Thymus (tissue), 11 donors: ENCODE results near the gene ST6GAL1. TPM values are rescaled to one million over a fixed set of nuclear protein-coding genes. Genes with fewer than 3 reads are reported as not detected.
A peak's percentile ranks its signal among the peaks of the same experiment; 100 is the strongest.

Source experiments
- DNase-seq, 9 donors: peaks; one replicate each; pipeline ENCODE4 v3.0.0-alpha.2; 2013; ENCODE audit warnings: low spot score in 9 of 9, low read depth in 6 of 9, missing footprints in 1 of 9
- H3K27ac ChIP-seq, 2 donors: one replicate each; pipeline ENCODE4 v1.5.1; 2013; ENCODE audit warnings: control low read depth in 1 of 2, low read depth in 1 of 2, low read length in 1 of 2, mild to moderate bottlenecking in 1 of 2, moderate library complexity in 1 of 2
- H3K27me3 ChIP-seq, 2 donors: one replicate each; pipeline ENCODE4 v1.5.1; 2013; ENCODE audit warnings: low read length in 1 of 2; ENCODE audit not compliant: control insufficient read depth in 2 of 2, insufficient read depth in 1 of 2
- H3K36me3 ChIP-seq, 2 donors: one replicate each; pipeline ENCODE4 v1.5.1; 2013; ENCODE audit warnings: low read length in 1 of 2, mild to moderate bottlenecking in 1 of 2, moderate library complexity in 1 of 2; ENCODE audit not compliant: control insufficient read depth in 2 of 2, insufficient read depth in 2 of 2
- H3K4me1 ChIP-seq, 2 donors: one replicate each; pipeline ENCODE4 v1.5.1; 2013; ENCODE audit warnings: low read length in 2 of 2; ENCODE audit not compliant: control insufficient read depth in 2 of 2, insufficient read depth in 2 of 2
- H3K4me3 ChIP-seq, 2 donors: one replicate each; pipeline ENCODE4 v1.5.1; 2013; ENCODE audit warnings: low read length in 2 of 2, control low read depth in 1 of 2, mild to moderate bottlenecking in 1 of 2
- H3K9me3 ChIP-seq, 2 donors: one replicate each; pipeline ENCODE4 v1.5.1; 2013; ENCODE audit warnings: low read length in 1 of 2, mild to moderate bottlenecking in 1 of 2; ENCODE audit not compliant: control insufficient read depth in 2 of 2, insufficient read depth in 1 of 2
- WGBS: extraction: QIAGEN DNeasy Blood & Tissue Kit; methylation state at CpG from one replicate; pipeline ENCODE4 v1.1.7; 2013; 5-methylcytosine and 5-hydroxymethylcytosine counted together
- polyA plus RNA-seq: library from polyadenylated mRNA; stranded (reverse); fragments of 200-250 nt; gene quantifications from one replicate; pipeline ENCODE4 v1.2.3, GENCODE V29; 2013
- total RNA-seq: library from RNA; stranded (reverse); fragments of 120-200 nt; gene quantifications from one replicate; pipeline ENCODE4 v1.2.4, GENCODE V29; 2013
- donor health status: healthy.

ST6GAL1 gene
- total and polyA plus RNA-seq, 2 donors = 37.6 to 39.2 TPM

DNA sequence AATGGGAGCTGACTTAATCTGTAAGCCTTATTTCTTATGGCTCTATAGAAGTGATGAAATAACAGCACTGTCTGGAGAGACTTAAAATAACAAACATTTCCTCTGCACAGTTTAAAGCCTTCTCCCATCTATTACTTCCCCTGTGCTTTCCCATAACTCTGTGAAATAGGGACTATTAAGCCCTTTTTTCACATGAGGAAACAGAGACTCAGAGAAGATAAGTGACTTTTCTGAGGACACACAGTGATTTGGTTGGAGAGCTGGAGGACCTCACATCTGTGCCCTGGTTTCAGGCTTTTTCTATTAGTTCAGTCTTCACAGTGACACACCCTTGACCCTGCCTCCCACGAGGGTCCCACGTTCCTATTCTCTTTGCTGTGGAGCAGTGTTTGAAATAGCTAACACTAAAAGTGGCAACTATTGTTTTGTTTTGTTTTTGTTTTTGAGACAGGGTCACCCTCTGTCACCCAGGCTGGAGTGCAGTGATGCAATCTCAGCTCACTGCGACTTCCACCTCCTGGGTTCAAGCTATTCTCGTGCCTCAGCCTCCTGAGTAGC lies 82.9 kb downstream of the ST6GAL1 start:
- H3K4me1 ChIP-seq = peaks cover 5 to 36% of the 10 kb centered on the region in 2 donors

DNA sequence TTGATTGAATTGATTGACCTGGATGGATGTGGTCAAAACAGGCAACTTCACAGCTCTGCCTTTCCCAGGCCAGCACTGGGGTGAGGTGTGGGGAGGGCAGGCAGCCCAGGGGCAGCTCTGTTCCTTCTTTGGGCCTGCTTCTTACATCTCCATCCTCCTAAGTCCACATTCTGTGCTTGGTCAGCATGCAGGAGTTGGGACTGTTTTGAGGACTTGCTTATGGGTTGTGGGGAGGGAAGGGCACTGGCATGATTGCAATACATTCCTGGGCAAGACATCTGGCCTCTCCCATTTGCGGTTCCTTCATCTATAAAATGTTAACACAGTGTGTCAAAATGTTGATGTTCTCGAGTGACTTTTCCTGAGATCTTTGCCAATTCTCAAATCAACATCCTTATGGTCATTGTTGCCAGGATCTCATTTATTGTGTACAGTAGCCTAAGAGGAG lies 84.1 kb downstream of the ST6GAL1 start:
- no peak for DNase-seq
- Histone ChIP-seq H3K9me3 (no peaks in the 10 kb centered on the region), H3K36me3 (peaks cover 0 to 13% of the 10 kb centered on the region in 2 donors), H3K4me3 (no peak overlapping the region), H3K27me3 (no peaks in the 10 kb centered on the region), H3K27ac (no peak overlapping the region), H3K4me1 (peaks cover 5 to 38% of the 10 kb centered on the region in 2 donors)
- 90% methylated on average over 2 of the region's 2 CpGs for WGBS

More for the DNA sequence above, 82.9 kb downstream of the ST6GAL1 start:
- Histone ChIP-seq H3K27ac (peak overlapping the region; percentile 25 to 81), H3K4me3 (no peak overlapping the region), H3K36me3 (peaks cover 0 to 13% of the 10 kb centered on the region in 2 donors), H3K9me3 (no peaks in the 10 kb centered on the region), H3K27me3 (no peaks in the 10 kb centered on the region)
- 95% methylated on average over 4 of the region's 4 CpGs for WGBS
- no peak for DNase-seq

DNA sequence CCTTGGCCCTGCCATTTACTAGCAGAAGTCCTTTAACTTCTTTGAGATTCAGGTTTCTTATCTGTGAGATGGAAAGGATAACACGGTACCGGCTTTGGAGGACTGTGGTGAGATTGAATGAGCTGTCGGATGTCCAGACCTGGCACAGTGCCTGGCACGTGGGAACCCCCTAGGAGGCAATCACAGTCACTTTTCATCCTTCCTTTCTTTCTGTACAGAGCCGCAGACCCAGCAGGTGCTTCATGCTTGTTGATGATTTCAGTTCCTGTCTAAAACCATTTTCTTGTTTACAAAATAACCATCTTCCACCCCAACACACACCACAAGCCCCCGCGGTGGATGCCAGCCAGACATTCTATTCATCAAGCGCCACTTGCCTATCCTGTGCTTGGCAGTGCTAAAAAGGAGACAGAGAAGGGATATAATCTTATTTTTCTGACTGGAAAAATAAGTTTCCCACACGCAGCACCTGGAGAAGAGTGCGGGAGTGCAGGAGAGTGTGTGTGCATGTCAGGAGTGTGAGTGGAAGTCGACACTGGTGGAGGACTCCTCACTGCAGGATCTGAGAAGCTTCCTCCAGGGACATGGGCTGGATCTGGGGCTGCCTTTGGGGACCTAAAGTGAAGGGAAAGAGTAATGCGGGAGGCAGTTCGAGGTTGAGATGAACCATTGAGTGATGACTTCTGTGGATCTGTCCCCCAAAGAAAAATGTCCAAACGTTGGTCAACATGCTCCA lies 85.7 kb downstream of the ST6GAL1 start:
- 92% methylated on average over 14 of the region's 14 CpGs for WGBS
- peaks cover 5 to 54% of the 10 kb centered on the region in 2 donors for H3K4me1 ChIP-seq
- peak overlapping the region in 1 of 2 donors; percentile 13 for H3K27ac ChIP-seq

GRCh38 chr3:187016639-187017345 lies 86.5 kb downstream of the ST6GAL1 start:
- no peak for DNase-seq
- no peak overlapping the region for H3K4me3 ChIP-seq
- H3K27me3 ChIP-seq = no peaks in the 10 kb centered on the region
- H3K9me3 ChIP-seq = no peaks in the 10 kb centered on the region
- H3K4me1 ChIP-seq = peaks cover 5 to 56% of the 10 kb centered on the region in 2 donors
- 85% methylated on average over 4 of the region's 4 CpGs for WGBS
- H3K27ac ChIP-seq = no peak overlapping the region
- peaks cover 0 to 13% of the 10 kb centered on the region in 2 donors for H3K36me3 ChIP-seq

More for the DNA sequence above, 85.7 kb downstream of the ST6GAL1 start:
- Histone ChIP-seq H3K9me3 (no peaks in the 10 kb centered on the region), H3K4me3 (no peak overlapping the region), H3K36me3 (peaks cover 0 to 13% of the 10 kb centered on the region in 2 donors), H3K27me3 (no peaks in the 10 kb centered on the region)
- DNase-seq = no peak

GRCh38 chr3:187017511-187018230 lies 87.3 kb downstream of the ST6GAL1 start:
- DNase-seq = no peak
- no peaks in the 10 kb centered on the region for H3K9me3 ChIP-seq
- H3K36me3 ChIP-seq = peaks cover 0 to 13% of the 10 kb centered on the region in 2 donors
- H3K27me3 ChIP-seq = no peaks in the 10 kb centered on the region
- H3K4me3 ChIP-seq = no peak overlapping the region
- WGBS = 88% methylated on average over 17 of the region's 17 CpGs
- H3K27ac ChIP-seq = no peak overlapping the region
- peaks cover 3 to 55% of the 10 kb centered on the region in 2 donors for H3K4me1 ChIP-seq

DNA sequence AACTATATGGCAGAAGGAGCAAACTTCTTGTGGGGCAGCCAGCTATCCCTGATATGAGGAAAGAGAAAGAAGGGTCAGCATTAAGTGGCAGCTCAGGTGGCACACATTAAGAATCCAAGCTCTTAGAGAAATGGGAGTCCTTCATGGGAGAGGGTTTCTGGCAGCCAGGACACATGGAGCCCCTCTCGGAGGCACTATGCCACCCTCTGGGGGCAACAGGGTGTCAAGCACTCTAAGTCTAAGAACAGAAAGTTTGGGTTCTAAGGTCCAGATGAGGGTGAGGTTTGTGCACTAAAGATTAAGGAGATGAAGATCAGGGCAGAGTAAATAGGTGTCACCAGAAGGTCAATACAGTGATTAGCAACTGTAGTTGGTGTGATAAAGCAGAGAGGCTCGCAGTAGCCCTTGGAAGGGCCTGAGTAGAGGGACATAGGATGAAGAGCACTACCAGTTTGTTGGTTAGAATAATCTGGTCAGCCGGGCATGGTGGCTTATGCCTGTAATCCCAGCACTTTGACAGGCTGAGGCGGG lies 89.3 kb downstream of the ST6GAL1 start:
- H3K4me1 ChIP-seq = peaks cover 0 to 43% of the 10 kb centered on the region in 2 donors

DNA sequence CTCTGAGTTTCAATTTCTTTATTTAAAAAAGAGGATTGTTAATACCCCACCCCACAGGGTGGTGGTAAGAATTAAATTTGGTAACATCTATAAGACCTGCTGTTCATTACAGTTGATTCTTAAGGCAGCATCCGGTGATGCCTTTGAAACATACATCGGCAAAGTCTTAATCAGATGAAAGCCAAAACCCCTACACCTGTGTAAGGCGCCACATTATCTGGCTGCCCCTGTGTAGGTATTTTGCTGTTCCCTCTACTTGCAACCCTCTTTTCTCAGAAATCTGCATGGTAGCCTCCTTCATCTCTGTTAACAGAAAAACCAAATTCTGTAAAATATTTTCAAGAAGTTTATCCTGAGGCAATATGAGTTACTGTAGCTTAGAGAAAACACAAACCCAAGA lies 90.0 kb downstream of the ST6GAL1 start:
- Histone ChIP-seq H3K4me1 (peaks cover 0 to 49% of the 10 kb centered on the region in 2 donors), H3K27ac (peak overlapping the region; percentile 44 to 84), H3K9me3 (no peaks in the 10 kb centered on the region), H3K36me3 (peaks cover 0 to 11% of the 10 kb centered on the region in 2 donors), H3K4me3 (no peak overlapping the region), H3K27me3 (no peaks in the 10 kb centered on the region)
- peak in 2 of 9 donors; percentile 67 to 71 for DNase-seq
- 70% methylated on average over 3 of the region's 3 CpGs for WGBS

More for the DNA sequence above, 89.3 kb downstream of the ST6GAL1 start:
- peak overlapping the region in 1 of 2 donors; percentile 59 for H3K27ac ChIP-seq
- WGBS = over 99% methylated on average over 4 of the region's 4 CpGs
- DNase-seq = no peak
- H3K9me3 ChIP-seq = no peaks in the 10 kb centered on the region
- no peaks in the 10 kb centered on the region for H3K27me3 ChIP-seq
- no peak overlapping the region for H3K4me3 ChIP-seq
- peaks cover 0 to 11% of the 10 kb centered on the region in 2 donors for H3K36me3 ChIP-seq

- peak overlapping the region in 1 of 2 donors; percentile 21 for H3K27ac ChIP-seq
- WGBS = 96% methylated on average over 6 of the region's 6 CpGs
- no peaks in the 10 kb centered on the region for H3K9me3 ChIP-seq
- peaks cover 0 to 52% of the 10 kb centered on the region in 2 donors for H3K4me1 ChIP-seq
- DNase-seq = no peak
- peaks cover 0 to under 1% of the 10 kb centered on the region in 2 donors for H3K36me3 ChIP-seq
- H3K27me3 ChIP-seq = no peaks in the 10 kb centered on the region
- H3K4me3 ChIP-seq = no peak overlapping the region
Measured at GRCh38 chr3:187021748-187022402, 91.5 kb downstream of the ST6GAL1 start.
